PFSK-1 (cell line): ENCODE measurements around the gene MRPS18C.

Experiments used
- FOXP2 ChIP-seq: optimal IDR thresholded peaks from 2 replicates; pipeline ENCODE3; 2011; ENCODE audit warnings: borderline replicate concordance, control low read depth, inconsistent platforms; ENCODE audit not compliant: insufficient read depth; ENCODE audit errors: extremely low read length, extremely low read depth
- POLR2AphosphoS5 ChIP-seq: IDR thresholded peaks from 2 replicates; pipeline ENCODE4 v1.6.1; 2012; ENCODE audit warnings: low read depth, mild to moderate bottlenecking, control low read depth, low read length, moderate library complexity
- REST ChIP-seq, 2 experiments: IDR thresholded peaks; 2 replicates each; pipeline versions ENCODE4 v1.6.1 to v1.8.0; 2011 to 2012; ENCODE audit warnings: low read depth in 2 of 2, low read length in 2 of 2, control low read depth in 1 of 2, inconsistent platforms in 1 of 2, mild to moderate bottlenecking in 1 of 2, moderate library complexity in 1 of 2; ENCODE audit not compliant: insufficient read depth in 1 of 2
- SIN3A ChIP-seq: IDR thresholded peaks from 2 replicates; pipeline ENCODE4 v1.6.1; 2012; ENCODE audit warnings: mild to moderate bottlenecking, low read length, moderate library complexity, borderline replicate concordance; ENCODE audit not compliant: insufficient read depth
- TAF1 ChIP-seq: IDR thresholded peaks from 2 replicates; pipeline ENCODE4 v1.6.1; 2012; ENCODE audit warnings: low read length, control low read depth, borderline replicate concordance; ENCODE audit not compliant: insufficient read depth

MRPS18C gene

GRCh38 chr4:83504503-83504902 is 48.6 kb downstream of the MRPS18C start:
- TF ChIP-seq FOXP2: no peak
- no peak for TF ChIP-seq POLR2AphosphoS5
- no peak for TF ChIP-seq SIN3A
- no peak for TF ChIP-seq REST (IDR thresholded peaks at IDR 0.05; ENCODE audit: insufficient read depth in 1 of 2, low read depth in 2 of 2, low read length in 2 of 2)
- no peak for TF ChIP-seq TAF1

GRCh38 chr4:83504996-83505395 is 49.1 kb downstream of the MRPS18C start:
- TF ChIP-seq FOXP2 (no peak), POLR2AphosphoS5 (no peak), REST (IDR thresholded peaks at IDR 0.05; ENCODE audit: insufficient read depth in 1 of 2, low read depth in 2 of 2, low read length in 2 of 2) (no peak), SIN3A (no peak), TAF1 (no peak)

GRCh38 chr4:83510442-83510841 is 54.6 kb downstream of the MRPS18C start:
- TF ChIP-seq POLR2AphosphoS5 (no peak), SIN3A (no peak), FOXP2 (no peak), REST (IDR thresholded peaks at IDR 0.05; ENCODE audit: insufficient read depth in 1 of 2, low read depth in 2 of 2, low read length in 2 of 2) (no peak), TAF1 (no peak)
